Naive thymus-derived CD8-positive, alpha-beta T cell (primary cell): ENCODE data around the gene CTNNA2. TPM values are rescaled to one million over a fixed set of nuclear protein-coding genes. Genes with fewer than 3 reads are reported as not detected.

ENCODE experiments used
- ATAC-seq, 2 donors: fragments of 150-1000 bp; cut with Tn5 transposase in 1 of 2; sonication (Bioruptor Pico), chemical (Tn5 transposase) in 1 of 2; 1 replicate in 1 of 2; 2 replicates in 1 of 2; pipeline ENCODE4 v1.10.0; 2021; ENCODE audit warnings: mild to moderate bottlenecking in 2 of 2, moderate library complexity in 2 of 2
- POLR2A ChIA-PET: fragments of 350-600 bp; sonication (Branson Sonifier 250); formaldehyde crosslinking; loops from one replicate; lab custom pipeline; 2021; ENCODE audit warnings: antibody characterized with exemption; lab: Charles Lee
- DNase-seq, 10 donors: peaks; one replicate each; pipeline versions ENCODE4 v3.0.0 to v3.0.0-alpha.2; 2020 to 2022
- H3K27ac Mint-ChIP-seq, 10 donors: one replicate each; pipeline ENCODE4 v1.8.0; 2020 to 2022; ENCODE audit warnings: mild to moderate bottlenecking in 10 of 10, mixed read lengths in 10 of 10, moderate library complexity in 4 of 10, inconsistent platforms in 1 of 10
- H3K27me3 Mint-ChIP-seq, 5 donors: one replicate each; pipeline ENCODE4 v1.8.0; 2021 to 2022; ENCODE audit warnings: mixed read lengths in 5 of 5
- H3K36me3 Mint-ChIP-seq, 3 donors: one replicate each; pipeline ENCODE4 v1.8.0; 2020 to 2022; ENCODE audit warnings: mixed read lengths in 3 of 3, mild to moderate bottlenecking in 2 of 3, inconsistent platforms in 1 of 3
- H3K4me1 Mint-ChIP-seq, 4 donors: one replicate each; pipeline ENCODE4 v1.8.0; 2021 to 2022; ENCODE audit warnings: mixed read lengths in 4 of 4
- H3K4me3 Mint-ChIP-seq, 10 donors: one replicate each; pipeline ENCODE4 v1.8.0; 2020 to 2022; ENCODE audit warnings: mild to moderate bottlenecking in 10 of 10, mixed read lengths in 10 of 10, moderate library complexity in 6 of 10, inconsistent platforms in 1 of 10
- H3K9me3 Mint-ChIP-seq, 9 donors: one replicate each; pipeline ENCODE4 v1.8.0; 2020 to 2022; ENCODE audit warnings: mixed read lengths in 9 of 9, mild to moderate bottlenecking in 3 of 9, inconsistent platforms in 1 of 9, moderate library complexity in 1 of 9
- polyA plus RNA-seq, 3 donors: library from polyadenylated mRNA; unstranded; fragments of 300-500 nt; fragmentation: Illumina TruSeq; gene quantifications; one replicate each; pipeline ENCODE4 v1.2.3, GENCODE V29; 2021
- total RNA-seq, 8 experiments: library from RNA in 2 of 8; stranded (reverse) in 2 of 8; gene quantifications; one replicate each; pipeline ENCODE4 v1.2.3 and lab custom pipeline; 2021 to 2026

The CTNNA2 gene
- total and polyA plus RNA-seq, 5 experiments from 2014 or later, result not detected

DNA sequence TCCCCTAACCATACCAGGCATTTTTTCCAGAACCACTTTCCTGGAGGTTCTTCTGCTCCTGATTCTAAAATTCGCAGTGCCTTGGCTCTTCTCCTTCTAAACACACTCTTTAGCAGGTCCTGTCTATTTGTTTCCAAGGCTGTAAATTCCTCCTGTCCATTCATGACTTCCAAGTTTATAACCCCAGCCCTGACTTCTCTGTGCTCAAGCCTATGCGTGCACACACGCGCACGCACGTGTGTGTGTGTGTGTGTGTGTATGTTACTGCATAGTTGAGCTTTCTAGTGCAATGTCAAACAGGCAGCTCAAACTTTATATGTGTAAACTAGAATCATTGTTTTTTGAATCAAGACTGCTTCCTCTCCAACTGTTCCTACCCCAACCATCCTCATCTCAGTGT lies 454.0 kb downstream of the CTNNA2 start:
- H3K27me3 Mint-ChIP-seq, result no peaks in the 10 kb centered on the region
- no peaks in the 10 kb centered on the region for H3K36me3 Mint-ChIP-seq
- no peak for DNase-seq
- no peak overlapping the region for H3K4me3 Mint-ChIP-seq
- no peak for ATAC-seq
- H3K27ac Mint-ChIP-seq, result no peak overlapping the region
- no peaks in the 10 kb centered on the region for H3K4me1 Mint-ChIP-seq
- H3K9me3 Mint-ChIP-seq, result peaks cover 0 to 18% (median 3%) of the 10 kb centered on the region in 9 donors
- POLR2A ChIA-PET, result no interaction called here

DNA sequence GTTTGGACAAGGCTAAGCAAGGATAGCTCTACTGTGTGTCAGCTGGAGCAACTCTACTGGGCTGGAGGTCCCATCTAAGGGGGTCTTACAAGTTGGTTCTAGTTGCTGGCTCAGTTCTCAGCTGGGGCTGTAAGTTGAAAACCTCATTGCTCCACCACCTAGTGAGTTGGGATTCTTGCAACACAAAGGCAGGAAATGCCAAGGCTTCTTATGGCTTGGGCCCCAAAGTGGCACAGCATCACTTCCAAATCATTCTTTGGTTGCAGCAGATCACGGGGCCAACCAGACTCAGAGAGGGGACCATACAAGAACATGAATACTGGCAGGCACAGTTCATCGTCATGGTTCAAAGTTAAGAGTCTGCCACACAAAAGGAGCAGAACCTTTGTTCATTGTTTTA lies 459.0 kb downstream of the CTNNA2 start:
- Mint-ChIP-seq H3K4me1 (no peaks in the 10 kb centered on the region), H3K9me3 (peaks cover 0 to 8% (median 2%) of the 10 kb centered on the region in 9 donors), H3K4me3 (no peak overlapping the region), H3K36me3 (no peaks in the 10 kb centered on the region), H3K27ac (no peak overlapping the region), H3K27me3 (peaks cover 0 to 4% (median 0%) of the 10 kb centered on the region in 5 donors)
- no peak for ATAC-seq
- POLR2A ChIA-PET, result no interaction called here
- no peak for DNase-seq

DNA sequence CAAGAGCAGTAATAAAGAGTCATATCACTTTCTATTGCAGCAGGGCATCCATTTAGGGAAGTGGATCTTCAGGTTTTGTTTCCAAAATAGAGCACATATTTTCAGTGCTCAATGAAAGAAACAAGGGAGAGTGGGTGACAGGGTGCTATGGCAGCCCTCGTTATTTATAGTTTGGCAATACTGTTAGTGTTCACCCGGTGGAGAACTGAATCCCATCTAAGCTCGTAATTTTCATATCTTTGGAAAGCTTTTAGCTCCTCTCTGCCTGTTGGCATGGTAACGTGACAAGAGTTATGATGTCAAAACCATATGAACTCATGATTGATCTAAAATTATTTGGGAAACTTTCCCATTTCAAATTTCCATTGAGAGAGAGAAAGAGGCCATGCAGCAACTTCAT lies 459.8 kb downstream of the CTNNA2 start:
- Mint-ChIP-seq H3K9me3 (peaks cover 0 to 8% (median 2%) of the 10 kb centered on the region in 9 donors), H3K36me3 (no peaks in the 10 kb centered on the region), H3K4me3 (no peak overlapping the region), H3K27me3 (peaks cover 0 to 5% (median 0%) of the 10 kb centered on the region in 5 donors), H3K4me1 (no peaks in the 10 kb centered on the region), H3K27ac (no peak overlapping the region)
- DNase-seq, result no peak
- POLR2A ChIA-PET, result no interaction called here
- ATAC-seq, result no peak

DNA sequence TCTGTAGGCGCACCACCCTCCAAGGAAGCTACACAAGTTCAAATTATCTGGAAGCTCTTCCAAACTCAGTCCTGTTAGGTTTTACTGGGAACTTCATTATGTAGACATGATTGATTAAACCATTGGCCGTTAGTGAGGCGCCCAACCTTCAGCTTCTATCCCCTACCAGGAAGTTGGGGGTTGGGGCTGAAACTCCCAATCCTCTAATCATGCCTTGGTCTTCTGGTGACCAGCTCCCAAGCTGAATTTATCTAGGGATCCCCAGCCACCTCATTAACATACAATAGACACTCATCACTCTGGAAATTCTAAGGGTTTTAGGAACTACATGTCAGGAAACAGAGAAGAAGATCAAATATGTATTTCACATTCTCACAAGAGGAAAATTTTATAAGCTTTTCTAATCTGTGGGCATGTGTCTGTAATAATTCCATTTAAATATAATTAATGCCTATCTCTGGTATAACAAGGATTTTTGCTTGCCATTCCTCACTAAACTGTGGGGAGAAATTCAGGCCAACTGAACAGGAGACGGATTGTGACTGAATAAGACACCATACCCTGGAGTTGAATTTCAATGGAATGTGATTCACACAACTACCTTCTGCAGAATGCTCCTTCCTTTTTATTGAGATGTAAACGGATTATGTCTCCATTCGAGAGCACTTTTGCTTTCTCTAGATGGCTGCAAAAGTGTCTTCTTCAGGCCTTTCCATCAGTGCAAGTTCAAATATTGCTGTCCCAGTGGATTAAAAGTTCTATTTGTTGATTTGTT lies 463.1 kb downstream of the CTNNA2 start:
- Mint-ChIP-seq H3K36me3 (no peaks in the 10 kb centered on the region), H3K27ac (no peak overlapping the region), H3K4me1 (no peaks in the 10 kb centered on the region), H3K4me3 (no peak overlapping the region), H3K9me3 (peaks cover 0 to 5% (median 0%) of the 10 kb centered on the region in 9 donors), H3K27me3 (peaks cover 0 to 9% (median 0%) of the 10 kb centered on the region in 5 donors)
- no peak for ATAC-seq
- DNase-seq, result no peak
- POLR2A ChIA-PET, result no interaction called here

DNA sequence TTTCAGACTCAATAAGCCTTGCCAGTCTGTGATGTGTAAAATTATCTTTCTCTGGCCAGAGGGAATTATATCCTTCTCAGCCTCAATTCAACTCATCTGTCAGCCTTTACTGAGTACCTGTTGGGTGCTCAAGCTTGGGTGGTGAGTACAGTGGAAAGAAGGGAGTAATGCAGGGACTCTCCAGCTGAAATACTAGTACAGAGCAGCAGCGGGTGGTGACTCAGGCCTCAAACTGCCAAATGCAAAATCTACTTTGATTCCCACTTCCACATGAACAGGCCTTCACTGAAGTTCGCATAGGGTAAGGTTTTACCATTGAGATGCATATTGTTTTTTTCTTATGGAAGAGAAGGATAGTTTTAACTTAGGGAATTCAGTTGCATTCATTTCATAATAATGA lies 464.9 kb downstream of the CTNNA2 start:
- H3K4me1 Mint-ChIP-seq, result no peaks in the 10 kb centered on the region
- DNase-seq (no peak), ATAC-seq (no peak)
- peaks cover 0 to 5% (median 0%) of the 10 kb centered on the region in 9 donors for H3K9me3 Mint-ChIP-seq
- peaks cover 0 to 8% (median 0%) of the 10 kb centered on the region in 5 donors for H3K27me3 Mint-ChIP-seq
- no peaks in the 10 kb centered on the region for H3K36me3 Mint-ChIP-seq
- POLR2A ChIA-PET, result no interaction called here
- no peak overlapping the region for H3K27ac Mint-ChIP-seq
- no peak overlapping the region for H3K4me3 Mint-ChIP-seq

DNA sequence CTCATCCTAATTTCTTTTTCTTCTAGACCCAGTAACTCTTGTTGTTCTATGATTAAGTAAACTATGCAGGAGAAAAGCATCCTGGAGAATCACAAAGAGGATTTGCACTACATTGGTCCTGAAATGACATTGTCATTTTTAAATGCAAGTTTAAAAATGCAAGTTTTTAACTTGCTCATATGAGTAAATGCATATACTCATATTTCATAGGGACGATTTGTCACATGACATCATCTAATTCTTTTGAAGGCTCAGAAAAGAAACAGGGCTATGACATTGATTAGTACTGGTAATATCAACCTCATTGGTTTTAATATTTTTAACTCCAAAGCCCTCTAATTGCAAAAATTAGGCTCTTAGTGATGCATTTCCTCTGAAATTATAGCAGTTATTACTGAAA lies 467.3 kb downstream of the CTNNA2 start:
- H3K27ac Mint-ChIP-seq, result no peak overlapping the region
- H3K4me3 Mint-ChIP-seq, result no peak overlapping the region
- peaks cover 0 to 8% (median 2%) of the 10 kb centered on the region in 5 donors for H3K27me3 Mint-ChIP-seq
- peaks cover 0 to 5% (median 0%) of the 10 kb centered on the region in 9 donors for H3K9me3 Mint-ChIP-seq
- H3K36me3 Mint-ChIP-seq, result no peaks in the 10 kb centered on the region
- H3K4me1 Mint-ChIP-seq, result no peaks in the 10 kb centered on the region
- POLR2A ChIA-PET, result no interaction called here
- ATAC-seq, result no peak
- no peak for DNase-seq

DNA sequence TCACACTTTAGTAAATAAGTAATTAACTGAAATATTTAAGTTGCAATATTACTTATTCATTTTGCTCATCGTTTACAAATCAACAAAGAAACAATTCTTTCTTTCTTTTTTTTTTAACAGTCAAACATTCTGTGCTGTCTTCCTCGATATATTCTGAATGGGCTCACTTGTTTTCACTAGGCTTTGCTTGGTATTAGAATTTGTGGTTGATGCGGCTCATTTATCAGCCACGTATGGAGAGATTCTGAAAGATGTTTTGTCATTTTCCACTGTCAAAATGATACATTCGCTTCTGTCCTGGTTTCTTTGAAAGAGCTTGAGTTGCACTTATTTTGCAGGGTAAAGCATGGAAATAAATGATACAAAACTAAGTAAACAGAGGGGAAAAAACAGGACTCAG lies 468.0 kb downstream of the CTNNA2 start:
- peaks cover 0 to 8% (median 2%) of the 10 kb centered on the region in 5 donors for H3K27me3 Mint-ChIP-seq
- no peak for ATAC-seq
- H3K9me3 Mint-ChIP-seq, result peaks cover 0 to 5% (median 0%) of the 10 kb centered on the region in 9 donors
- POLR2A ChIA-PET, result no interaction called here
- no peak overlapping the region for H3K4me3 Mint-ChIP-seq
- H3K36me3 Mint-ChIP-seq, result no peaks in the 10 kb centered on the region
- DNase-seq, result no peak
- H3K27ac Mint-ChIP-seq, result no peak overlapping the region
- no peaks in the 10 kb centered on the region for H3K4me1 Mint-ChIP-seq

DNA sequence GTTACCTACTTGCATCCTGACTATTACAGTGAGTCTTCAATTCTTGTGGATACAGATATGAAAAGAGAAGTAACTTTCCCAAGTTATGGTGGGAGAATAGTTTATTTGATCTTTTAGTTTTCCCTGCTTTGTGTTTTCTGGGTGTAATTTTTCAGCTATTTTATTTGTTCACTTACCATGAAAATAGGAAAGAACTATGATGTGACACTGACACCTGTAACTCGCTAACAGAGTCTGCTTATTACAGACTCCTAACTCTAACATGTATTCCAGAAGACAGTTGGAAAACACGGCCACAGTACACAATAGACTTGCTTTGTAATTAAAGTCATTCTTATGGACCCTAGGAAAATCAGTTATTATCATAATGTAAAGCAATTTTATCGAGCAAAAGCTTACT lies 468.5 kb downstream of the CTNNA2 start:
- no peaks in the 10 kb centered on the region for H3K4me1 Mint-ChIP-seq
- H3K9me3 Mint-ChIP-seq, result peaks cover 0 to 5% (median 0%) of the 10 kb centered on the region in 9 donors
- ATAC-seq, result no peak
- H3K4me3 Mint-ChIP-seq, result no peak overlapping the region
- POLR2A ChIA-PET, result no interaction called here
- no peak for DNase-seq
- H3K36me3 Mint-ChIP-seq, result no peaks in the 10 kb centered on the region
- H3K27ac Mint-ChIP-seq, result no peak overlapping the region
- H3K27me3 Mint-ChIP-seq, result peaks cover 0 to 8% (median 2%) of the 10 kb centered on the region in 5 donors

DNA sequence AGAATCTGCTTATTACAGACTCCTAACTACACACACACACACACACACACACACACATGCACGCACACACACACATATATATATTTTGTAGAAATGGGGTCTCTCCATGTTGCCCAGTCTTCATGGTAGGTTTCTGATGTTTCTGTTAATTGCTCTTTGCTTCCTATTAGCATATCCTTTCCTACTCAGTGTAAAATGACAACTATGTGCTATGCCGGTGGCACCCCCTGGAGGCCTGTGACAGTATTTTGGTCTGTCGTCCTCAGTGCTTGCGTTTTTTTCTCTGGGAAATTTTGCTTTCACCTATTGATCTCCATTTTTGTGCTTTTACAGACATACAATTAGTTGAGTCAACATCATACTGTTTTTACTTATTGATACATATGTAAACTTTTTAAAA lies 469.6 kb downstream of the CTNNA2 start:
- POLR2A ChIA-PET, result no interaction called here
- H3K27ac Mint-ChIP-seq, result no peak overlapping the region

DNA sequence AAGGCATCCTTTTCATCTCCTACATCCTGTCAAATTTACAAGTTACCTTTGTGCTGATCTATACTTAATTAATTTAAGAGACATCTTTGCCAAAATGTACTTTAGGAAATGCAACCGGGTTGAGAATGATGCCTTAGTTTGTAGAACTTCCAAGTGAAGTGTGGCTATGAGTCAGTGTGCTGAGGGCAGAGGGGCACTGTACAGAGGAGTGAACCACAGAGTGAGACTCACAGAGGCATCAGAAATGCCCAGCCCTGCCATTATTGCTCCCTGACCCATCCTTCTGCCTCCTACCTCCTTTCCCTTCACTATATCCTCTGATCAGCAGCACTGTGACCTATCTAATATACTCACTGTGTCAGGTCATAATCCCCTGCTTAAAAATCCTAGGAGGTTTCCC lies 471.6 kb downstream of the CTNNA2 start:
- no peak overlapping the region for H3K27ac Mint-ChIP-seq

More for the DNA sequence above, 469.6 kb downstream of the CTNNA2 start:
- peaks cover 0 to 8% (median 4%) of the 10 kb centered on the region in 5 donors for H3K27me3 Mint-ChIP-seq
- no peaks in the 10 kb centered on the region for H3K36me3 Mint-ChIP-seq
- peaks cover 0 to 5% (median 1%) of the 10 kb centered on the region in 9 donors for H3K9me3 Mint-ChIP-seq
- H3K4me3 Mint-ChIP-seq, result no peak overlapping the region
- H3K4me1 Mint-ChIP-seq, result no peaks in the 10 kb centered on the region
- ATAC-seq (no peak), DNase-seq (no peak)

DNA sequence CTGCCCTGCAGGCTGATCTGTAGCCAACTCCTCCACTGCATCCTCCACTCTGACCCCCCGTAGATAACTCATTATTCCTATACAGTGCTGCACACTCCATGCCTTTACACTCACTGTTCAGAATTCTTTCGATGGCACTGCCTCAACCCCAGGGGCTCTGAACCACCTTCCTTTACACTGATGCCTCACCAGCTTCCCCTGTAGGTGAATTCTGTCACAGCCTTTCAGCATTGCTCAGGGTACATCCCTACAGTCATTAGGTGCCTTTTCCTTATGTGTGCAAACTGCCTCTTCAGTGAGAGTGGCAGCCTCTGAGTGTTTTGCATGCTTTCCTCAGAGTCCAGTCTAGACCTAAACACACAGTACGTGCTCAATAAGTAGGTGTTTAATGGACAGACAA lies 472.3 kb downstream of the CTNNA2 start:
- POLR2A ChIA-PET, result no interaction called here
- Mint-ChIP-seq H3K9me3 (peaks cover 0 to 6% (median 0%) of the 10 kb centered on the region in 9 donors), H3K36me3 (no peaks in the 10 kb centered on the region), H3K27me3 (peaks cover 0 to 6% (median 4%) of the 10 kb centered on the region in 5 donors), H3K4me1 (no peaks in the 10 kb centered on the region), H3K4me3 (no peak overlapping the region), H3K27ac (no peak overlapping the region)
- DNase-seq, result no peak
- ATAC-seq, result no peak

More for the DNA sequence above, 471.6 kb downstream of the CTNNA2 start:
- H3K27me3 Mint-ChIP-seq, result peaks cover 0 to 6% (median 4%) of the 10 kb centered on the region in 5 donors
- H3K9me3 Mint-ChIP-seq, result peaks cover 0 to 6% (median 0%) of the 10 kb centered on the region in 9 donors
- H3K4me1 Mint-ChIP-seq, result no peaks in the 10 kb centered on the region
- H3K4me3 Mint-ChIP-seq, result no peak overlapping the region
- DNase-seq (no peak), ATAC-seq (no peak)
- POLR2A ChIA-PET, result no interaction called here
- no peaks in the 10 kb centered on the region for H3K36me3 Mint-ChIP-seq

DNA sequence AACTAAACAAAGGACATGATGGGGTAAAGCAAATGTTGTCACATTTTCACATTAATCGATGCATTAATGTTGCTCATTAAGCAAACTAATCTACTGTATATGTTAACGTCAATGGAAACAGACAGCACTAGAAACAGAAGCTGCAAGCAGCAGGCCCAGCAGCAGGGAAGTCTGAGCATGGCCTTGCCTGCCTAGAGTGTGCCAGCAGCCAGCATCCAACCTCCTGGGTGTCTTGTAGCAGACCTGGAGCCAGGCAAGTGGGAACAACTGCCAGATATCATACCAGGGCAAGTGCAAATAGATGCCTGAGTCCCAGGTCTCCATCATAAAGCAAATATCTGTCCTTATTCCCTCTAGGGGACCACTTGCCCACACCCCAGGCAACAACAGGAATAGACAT lies 472.7 kb downstream of the CTNNA2 start:
- ATAC-seq (no peak), DNase-seq (no peak)
- H3K27ac Mint-ChIP-seq, result no peak overlapping the region
- no peaks in the 10 kb centered on the region for H3K36me3 Mint-ChIP-seq
- POLR2A ChIA-PET, result no interaction called here
- H3K4me3 Mint-ChIP-seq, result no peak overlapping the region
- H3K9me3 Mint-ChIP-seq, result peaks cover 0 to 6% (median 0%) of the 10 kb centered on the region in 9 donors
- no peaks in the 10 kb centered on the region for H3K4me1 Mint-ChIP-seq
- H3K27me3 Mint-ChIP-seq, result peaks cover 0 to 6% (median 4%) of the 10 kb centered on the region in 5 donors

DNA sequence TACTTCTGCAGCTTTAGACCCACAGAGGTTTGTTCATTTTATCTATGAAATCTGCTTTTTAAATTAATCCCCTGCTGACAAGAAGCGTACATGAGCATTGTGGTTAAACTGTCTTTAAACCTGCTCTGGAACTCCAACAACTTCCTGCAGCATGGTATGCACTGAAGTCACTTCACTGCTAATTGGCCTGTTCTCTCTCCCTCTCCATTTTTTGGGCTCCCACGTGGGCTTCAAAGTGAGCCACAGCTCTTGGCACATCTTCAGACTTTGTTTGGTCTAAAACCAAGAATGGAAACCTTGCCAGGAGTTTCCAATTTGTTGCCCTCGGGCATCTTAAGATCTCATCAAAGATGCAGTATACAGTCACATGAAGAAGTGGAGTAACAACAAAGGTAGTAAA lies 480.3 kb downstream of the CTNNA2 start:
- no peak overlapping the region for H3K4me3 Mint-ChIP-seq
- ATAC-seq (no peak), DNase-seq (no peak)
- no peaks in the 10 kb centered on the region for H3K4me1 Mint-ChIP-seq
- H3K27me3 Mint-ChIP-seq, result peaks cover 2 to 12% (median 6%) of the 10 kb centered on the region in 5 donors
- H3K36me3 Mint-ChIP-seq, result no peaks in the 10 kb centered on the region
- H3K27ac Mint-ChIP-seq, result no peak overlapping the region
- POLR2A ChIA-PET, result no interaction called here
- H3K9me3 Mint-ChIP-seq, result peaks cover 0 to 16% (median 5%) of the 10 kb centered on the region in 9 donors
